AG04450 (cell line): ENCODE measurements around the gene TRIM47. TPM values are rescaled to one million over a fixed set of nuclear protein-coding genes. Genes with fewer than 3 reads are reported as not detected.

Experiments used
- CTCF ChIA-PET: fragments of 300-600, 350-600 bp; formaldehyde crosslinking; extraction: SDS; loops from one replicate; lab custom pipeline; 2022; ENCODE audit warnings: antibody characterized with exemption, inconsistent platforms; lab: Charles Lee
- POLR2A ChIA-PET: fragments of 350-600 bp; formaldehyde crosslinking; extraction: SDS; loops from one replicate; lab custom pipeline; 2021; ENCODE audit warnings: antibody characterized with exemption, inconsistent platforms; lab: Yijun Ruan, JAX
- DNase-seq: peaks from one replicate; pipeline ENCODE4 v3.0.0-alpha.2; 2011; ENCODE audit warnings: low read depth, low spot score
- H3K27ac ChIP-seq: one replicate; pipeline ENCODE4 v1.5.1; 2012; ENCODE audit warnings: low read depth, low read length, control low read depth
- H3K27me3 ChIP-seq: one replicate; pipeline ENCODE4 v1.6.0; 2012; ENCODE audit warnings: low read length; ENCODE audit not compliant: control insufficient read depth, insufficient read depth
- H3K4me3 ChIP-seq: 2 replicates; pipeline ENCODE4 v1.5.1; 2011; ENCODE audit warnings: mild to moderate bottlenecking, low read depth, low read length, control low read depth
- H3K9me3 ChIP-seq: 2 replicates; pipeline ENCODE4 v1.5.1; 2012; ENCODE audit warnings: low read length; ENCODE audit not compliant: control insufficient read depth, insufficient read depth
- polyA plus RNA-seq: library from polyadenylated mRNA; depleted of rRNA; stranded (reverse); fragments of >200 nt; gene quantifications from 2 replicates; pipeline ENCODE4 v1.2.3, GENCODE V29; 2011
- TF ChIP-seq, protein P1 (sequence below): IDR thresholded peaks from 2 replicates; pipeline ENCODE4 v1.5.1; 2011; ENCODE audit warnings: low read depth, low read length, control low read depth, inconsistent platforms

TRIM47 gene
- polyA plus RNA-seq, 1 experiment, result 5.7 TPM

DNA sequence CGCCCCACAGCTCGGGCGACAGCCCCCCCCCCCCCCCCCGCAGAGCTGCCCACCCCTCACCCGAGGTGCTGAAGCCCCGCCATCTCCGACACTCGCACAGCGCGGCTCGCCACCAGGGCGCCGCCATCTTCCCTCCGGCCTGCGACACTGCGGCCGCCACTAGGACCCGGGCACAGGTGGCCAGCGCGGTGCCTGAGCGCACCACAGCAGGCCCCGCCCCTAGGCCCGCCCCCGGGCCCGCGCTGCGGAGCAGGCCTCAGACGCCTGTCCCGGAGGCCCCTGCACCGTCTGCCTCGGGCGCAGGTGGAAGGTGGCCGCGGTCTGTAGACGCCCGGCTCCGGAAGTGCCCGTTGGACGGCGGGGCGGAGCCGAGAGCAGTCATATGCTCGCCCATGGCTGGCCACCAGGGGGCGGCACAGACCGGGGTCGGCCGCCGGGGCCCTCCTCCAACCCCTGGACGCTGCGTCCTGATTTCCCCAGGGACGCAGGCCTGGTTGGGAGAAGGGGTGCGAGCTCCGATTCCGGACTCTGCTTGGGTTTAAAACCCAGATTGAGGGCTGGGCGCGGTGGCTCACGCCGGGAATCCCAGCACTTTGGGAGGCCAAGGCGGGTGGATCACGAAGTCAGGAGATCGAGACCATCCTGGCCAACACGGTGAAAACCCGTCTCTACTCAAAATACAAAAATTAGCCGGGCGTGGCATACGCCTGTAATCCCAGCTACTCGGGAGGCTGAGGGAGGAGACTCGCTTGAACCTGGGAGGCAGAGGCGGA is 26.6 kb upstream of the TRIM47 start, which contains the start of gene MRPL38:
Gene MRPL38, minus strand, starts transcription at position 136 of the 773 bp plus-strand sequence. Its CDS starts 9 bp downstream, at position 127.
- Histone ChIP-seq H3K4me3 (peak within 1 kb of the TSS; percentile 75), H3K9me3 (no peaks in the 10 kb centered on the region; the same call in 1 of the 2 replicates), H3K27ac (peak within 1 kb of the TSS; percentile 61), H3K27me3 (no peaks in the 10 kb centered on the region)
- ChIA-PET CTCF (interaction anchor here (0.5 to 4.5 kb wide), 21 partner anchors 9 to 267 kb away, joined by 3 to 46 read pairs (median 3); partner anchors contain the start of genes CDK3, TRIM47 and TRIM65), POLR2A (interaction anchor here (0.6 to 2.8 kb wide), 6 partner anchors 9 to 162 kb away, joined by 3 to 8 read pairs (median 5); partner anchors contain the start of genes ACOX1, TEN1, TRIM65 and UNK)
- TF ChIP-seq, protein P1, sequence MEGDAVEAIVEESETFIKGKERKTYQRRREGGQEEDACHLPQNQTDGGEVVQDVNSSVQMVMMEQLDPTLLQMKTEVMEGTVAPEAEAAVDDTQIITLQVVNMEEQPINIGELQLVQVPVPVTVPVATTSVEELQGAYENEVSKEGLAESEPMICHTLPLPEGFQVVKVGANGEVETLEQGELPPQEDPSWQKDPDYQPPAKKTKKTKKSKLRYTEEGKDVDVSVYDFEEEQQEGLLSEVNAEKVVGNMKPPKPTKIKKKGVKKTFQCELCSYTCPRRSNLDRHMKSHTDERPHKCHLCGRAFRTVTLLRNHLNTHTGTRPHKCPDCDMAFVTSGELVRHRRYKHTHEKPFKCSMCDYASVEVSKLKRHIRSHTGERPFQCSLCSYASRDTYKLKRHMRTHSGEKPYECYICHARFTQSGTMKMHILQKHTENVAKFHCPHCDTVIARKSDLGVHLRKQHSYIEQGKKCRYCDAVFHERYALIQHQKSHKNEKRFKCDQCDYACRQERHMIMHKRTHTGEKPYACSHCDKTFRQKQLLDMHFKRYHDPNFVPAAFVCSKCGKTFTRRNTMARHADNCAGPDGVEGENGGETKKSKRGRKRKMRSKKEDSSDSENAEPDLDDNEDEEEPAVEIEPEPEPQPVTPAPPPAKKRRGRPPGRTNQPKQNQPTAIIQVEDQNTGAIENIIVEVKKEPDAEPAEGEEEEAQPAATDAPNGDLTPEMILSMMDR, result peak; percentile 83
- DNase-seq, result peak; percentile 80

DNA sequence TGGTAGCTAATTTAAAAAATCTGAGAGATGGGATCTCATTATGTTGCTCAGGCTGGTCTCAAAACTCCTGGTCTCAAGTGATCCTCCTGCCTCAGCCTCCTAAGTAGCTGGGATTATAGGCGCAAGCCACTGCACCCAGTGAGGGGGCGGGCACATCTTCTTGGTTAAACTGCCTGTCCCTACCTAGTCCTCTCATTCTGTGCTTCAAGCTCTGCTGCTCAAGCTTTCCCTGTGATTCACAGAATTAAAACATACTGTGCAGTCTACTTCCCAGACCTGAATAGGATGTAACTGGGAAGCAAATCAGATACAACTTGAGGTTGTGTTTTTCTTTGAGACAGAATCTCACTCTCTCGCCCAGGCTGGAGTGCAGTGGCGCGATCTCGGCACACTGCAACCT is 24.0 kb upstream of the TRIM47 start:
- ChIA-PET CTCF (interaction anchor here (0.8 to 4.5 kb wide), 3 partner anchors 12 to 101 kb away, joined by 3 to 46 read pairs (median 3); partner anchors contain the start of gene CDK3), POLR2A (no interaction called here)
- DNase-seq, result no peak
- Histone ChIP-seq H3K4me3 (no peak overlapping the region), H3K27ac (no peak overlapping the region), H3K9me3 (no peaks in the 10 kb centered on the region; the same call in 1 of the 2 replicates), H3K27me3 (no peaks in the 10 kb centered on the region)
- TF ChIP-seq, protein P1, result no peak

DNA sequence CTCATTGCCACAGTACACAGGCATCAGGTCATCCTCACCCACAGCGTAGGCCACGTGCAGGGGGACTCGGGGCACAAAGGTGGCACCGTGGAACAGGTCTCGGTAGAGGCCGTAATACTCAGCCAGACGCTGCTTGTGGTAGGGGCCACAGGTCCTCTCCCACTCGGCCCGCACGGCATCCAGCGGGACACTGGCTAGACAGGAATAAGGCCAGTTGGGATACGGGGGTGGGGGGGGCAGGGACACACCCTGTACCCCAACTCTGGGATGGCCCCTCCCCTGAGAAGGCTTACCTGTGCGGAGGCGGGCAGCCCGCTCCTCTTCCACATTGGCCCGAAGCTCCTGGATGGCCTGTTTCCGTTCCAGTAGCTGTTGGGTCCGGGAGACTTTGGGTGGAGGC is 23.3 kb upstream of the TRIM47 start:
- H3K27me3 ChIP-seq, result no peaks in the 10 kb centered on the region
- H3K9me3 ChIP-seq, result no peaks in the 10 kb centered on the region; the same call in 1 of the 2 replicates
- CTCF ChIA-PET, result no interaction called here
- POLR2A ChIA-PET, result no interaction called here
- no peak for DNase-seq
- no peak overlapping the region for H3K27ac ChIP-seq
- H3K4me3 ChIP-seq, result no peak overlapping the region
- TF ChIP-seq, protein P1, result no peak

DNA sequence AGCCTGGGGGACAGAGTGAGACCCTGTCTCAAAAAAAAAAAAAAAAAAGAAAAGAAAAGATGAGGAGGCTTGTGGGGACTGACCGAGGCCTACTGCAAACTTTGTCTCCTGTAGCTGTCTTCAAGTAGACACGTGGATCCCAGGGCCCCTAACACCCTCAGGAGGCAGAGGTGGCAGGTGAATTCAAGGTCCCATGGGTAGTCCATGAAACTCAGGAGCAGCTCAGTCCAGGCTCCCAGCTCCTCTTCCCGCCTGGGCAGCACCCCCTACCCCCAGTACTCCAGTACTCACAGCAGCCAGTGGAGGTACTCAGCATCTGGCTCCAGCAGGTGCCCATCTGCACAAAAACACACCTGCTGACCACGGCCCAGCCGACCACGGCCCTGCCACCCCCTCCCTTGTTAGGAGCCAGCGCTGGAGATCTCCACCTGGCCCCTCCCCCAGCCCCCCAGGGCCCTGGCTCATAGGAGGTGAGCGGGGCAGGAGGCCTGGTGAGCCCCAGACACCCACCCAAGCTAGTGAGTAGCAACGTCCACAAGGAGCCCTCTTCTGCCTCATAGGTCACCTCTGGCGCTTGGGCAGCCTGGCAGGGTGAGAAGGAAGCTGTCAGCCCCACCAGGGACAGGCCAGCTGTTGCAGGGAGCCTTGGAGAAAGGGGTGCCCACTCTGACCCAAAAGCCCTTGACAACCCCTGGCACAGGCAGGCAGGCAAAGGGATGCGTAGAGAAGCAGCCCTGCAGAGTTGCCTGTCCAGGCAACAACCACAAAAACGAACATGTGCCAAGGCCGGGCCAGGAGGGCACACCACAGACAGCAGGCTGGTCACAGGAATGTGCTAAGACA is 22.5 kb upstream of the TRIM47 start:
- TF ChIP-seq, protein P1, result no peak
- no peak overlapping the region for H3K27ac ChIP-seq
- H3K9me3 ChIP-seq, result no peaks in the 10 kb centered on the region; the same call in 1 of the 2 replicates
- H3K27me3 ChIP-seq, result no peaks in the 10 kb centered on the region
- ChIA-PET POLR2A (interaction anchor here (0.7 kb wide), 1 partner anchor 69 kb away, joined by 4 read pairs; no protein-coding TSS in a partner anchor), CTCF (no interaction called here)
- H3K4me3 ChIP-seq, result no peak overlapping the region
- no peak for DNase-seq
